HG02798 (cell line): ENCODE measurements around the gene PNPT1.
A peak's percentile ranks its signal among the peaks of the same experiment; 100 is the strongest.
"Not testable (repeated sequence)": the region's sequence is repeated elsewhere in the genome, so short reads cannot be mapped to it uniquely, and the experiment has no call there.

Experiments used
- ATAC-seq: cut with Tn5 transposase; IDR thresholded peaks from one replicate; pipeline ENCODE4 v1.9.1; 2021; ENCODE audit warnings: mild to moderate bottlenecking; ENCODE audit not compliant: unreplicated experiment, poor library complexity

The PNPT1 gene

GRCh38 chr2:55693181-55694125, at the start of gene PNPT1:
Gene PNPT1, minus strand, starts transcription at chr2:55693844. Its CDS starts 21 bp downstream, at chr2:55693823.
- ATAC-seq, result peak; percentile 100

GRCh38 chr2:55742996-55743395, 49.4 kb upstream of the PNPT1 start:
- no peak for ATAC-seq

- ATAC-seq, result not testable (repeated sequence)
These were observed 42.4 kb upstream of the PNPT1 start for GRCh38 chr2:55736019-55736536.

- no peak for ATAC-seq
These were observed 41.1 kb upstream of the PNPT1 start for GRCh38 chr2:55734726-55735125.

- ATAC-seq, result no peak
These were observed 39.7 kb upstream of the PNPT1 start for GRCh38 chr2:55733335-55733734.

GRCh38 chr2:55732854-55733253, 39.2 kb upstream of the PNPT1 start:
- no peak for ATAC-seq

GRCh38 chr2:55729136-55729685, 35.6 kb upstream of the PNPT1 start:
- ATAC-seq, result no peak

GRCh38 chr2:55721596-55722215, 28.1 kb upstream of the PNPT1 start:
- no peak for ATAC-seq

- no peak for ATAC-seq
These were observed 26.8 kb upstream of the PNPT1 start for GRCh38 chr2:55720417-55720816.

- no peak for ATAC-seq
These were observed 26.2 kb upstream of the PNPT1 start for GRCh38 chr2:55719852-55720251.

- ATAC-seq, result peak; percentile 72
These were observed 24.7 kb upstream of the PNPT1 start for GRCh38 chr2:55718165-55719008.

- ATAC-seq, result no peak
These were observed 22.0 kb upstream of the PNPT1 start for GRCh38 chr2:55715626-55716025.

GRCh38 chr2:55715178-55715577, 21.5 kb upstream of the PNPT1 start:
- not testable (repeated sequence) for ATAC-seq

- ATAC-seq, result no peak
These were observed 18.9 kb upstream of the PNPT1 start for GRCh38 chr2:55712477-55713060.

GRCh38 chr2:55710025-55710424, 16.4 kb upstream of the PNPT1 start:
- ATAC-seq, result no peak

- no peak for ATAC-seq
These were observed 14.1 kb upstream of the PNPT1 start for GRCh38 chr2:55707751-55708150.

- not testable (repeated sequence) for ATAC-seq
These were observed 12.6 kb upstream of the PNPT1 start for GRCh38 chr2:55706258-55706657.

- no peak for ATAC-seq
These were observed 11.5 kb upstream of the PNPT1 start for GRCh38 chr2:55705027-55705653.

- no peak for ATAC-seq
These were observed 9.7 kb upstream of the PNPT1 start for GRCh38 chr2:55703350-55703749.
